GM23338 (cell line): ENCODE data around the gene DHRS7C. TPM values are rescaled to one million over a fixed set of nuclear protein-coding genes. Genes with fewer than 3 reads are reported as not detected.

Source experiments
- ATAC-seq: fragments of 200-7000 bp; cut with Tn5 transposase; 3 replicates; pipeline ENCODE4 v1.9.1; 2020
- DNase-seq: peaks from one replicate; pipeline ENCODE4 v3.0.0-alpha.2; 2015; ENCODE audit warnings: low spot score
- H2AFZ ChIP-seq: fragments of 200-600 bp; sonication (generic); 2 replicates; pipeline ENCODE4 v1.8.0; 2016; ENCODE audit warnings: antibody characterized with exemption, mild to moderate bottlenecking, moderate library complexity
- H3F3A ChIP-seq: fragments of 200-600 bp; sonication (generic); replicated peaks from 2 replicates; pipeline ENCODE4 v1.8.0; 2017; ENCODE audit warnings: antibody characterized with exemption, mixed run types, low read depth
- H3K27ac ChIP-seq: fragments of 200-600 bp; sonication (generic); 2 replicates; pipeline ENCODE4 v1.6.1; 2016; ENCODE audit warnings: low read depth
- H3K27me3 ChIP-seq: fragments of 200-600 bp; sonication (generic); 2 replicates; pipeline ENCODE4 v1.8.0; 2016; ENCODE audit warnings: mild to moderate bottlenecking, mixed run types, moderate library complexity; ENCODE audit not compliant: insufficient read depth
- H3K36me3 ChIP-seq: fragments of 200-600 bp; sonication (generic); 2 replicates; pipeline ENCODE4 v1.8.0; 2016; ENCODE audit warnings: mild to moderate bottlenecking; ENCODE audit not compliant: insufficient read depth
- H3K4me1 ChIP-seq: fragments of 200-600 bp; sonication (generic); 2 replicates; pipeline ENCODE4 v1.8.0; 2016; ENCODE audit warnings: mild to moderate bottlenecking, moderate library complexity; ENCODE audit not compliant: insufficient read depth
- H3K4me2 ChIP-seq: fragments of 200-600 bp; sonication (generic); 2 replicates; pipeline ENCODE4 v1.7.1; 2017; ENCODE audit warnings: mixed run types
- H3K4me3 ChIP-seq: fragments of 200-600 bp; sonication (generic); 2 replicates; pipeline ENCODE4 v1.6.1; 2016; ENCODE audit warnings: mixed run types
- H3K79me2 ChIP-seq: fragments of 200-600 bp; sonication (generic); replicated peaks from 2 replicates; pipeline ENCODE4 v1.8.0; 2017; ENCODE audit warnings: mild to moderate bottlenecking; ENCODE audit not compliant: insufficient read depth
- H3K9me2 ChIP-seq: fragments of 200-600 bp; sonication (generic); 2 replicates; pipeline ENCODE4 v1.8.0; 2017; ENCODE audit not compliant: insufficient read depth
- H4K20me1 ChIP-seq: fragments of 200-600 bp; sonication (generic); replicated peaks from 2 replicates; pipeline ENCODE4 v1.8.0; 2017; ENCODE audit warnings: mild to moderate bottlenecking; ENCODE audit not compliant: insufficient read depth
- H3K27ac Mint-ChIP-seq: 2 replicates; pipeline ENCODE4 v1.8.0; 2020; ENCODE audit warnings: inconsistent platforms, mild to moderate bottlenecking, moderate library complexity, mixed read lengths
- H3K27me3 Mint-ChIP-seq: 3 replicates; pipeline ENCODE4 v1.8.0; 2022; ENCODE audit warnings: low read depth, mild to moderate bottlenecking, moderate library complexity, mixed read lengths, inconsistent platforms; ENCODE audit not compliant: insufficient read depth, poor library complexity
- H3K36me3 Mint-ChIP-seq: 3 replicates; pipeline ENCODE4 v1.8.0; 2021; ENCODE audit warnings: low read depth, mild to moderate bottlenecking, inconsistent platforms, moderate library complexity, mixed read lengths
- H3K4me1 Mint-ChIP-seq: 3 replicates; pipeline ENCODE4 v1.8.0; 2020; ENCODE audit warnings: mild to moderate bottlenecking, inconsistent platforms, mixed read lengths
- H3K4me3 Mint-ChIP-seq: 3 replicates; pipeline ENCODE4 v1.8.0; 2021; ENCODE audit warnings: moderate library complexity, mild to moderate bottlenecking, inconsistent platforms, mixed read lengths
- H3K9me3 Mint-ChIP-seq: 3 replicates; pipeline ENCODE4 v1.8.0; 2020; ENCODE audit warnings: moderate library complexity, mild to moderate bottlenecking, inconsistent platforms, mixed read lengths
- CREB1 ChIP-seq: fragments of 250-450 bp; sonication (Bioruptor Pico); IDR thresholded peaks from 2 replicates; pipeline ENCODE4 v1.5.0; 2020; ENCODE audit warnings: low read depth, mild to moderate bottlenecking, moderate library complexity
- EZH2 ChIP-seq: fragments of 200-600 bp; sonication (generic); IDR thresholded peaks from one replicate; pipeline ENCODE4 v1.8.0; 2017; ENCODE audit warnings: antibody characterized with exemption, mild to moderate bottlenecking, low read depth; ENCODE audit not compliant: unreplicated experiment
- EZH2phosphoT487 ChIP-seq: fragments of 200-600 bp; sonication (generic); IDR thresholded peaks from one replicate; pipeline ENCODE4 v1.8.1; 2018; ENCODE audit warnings: antibody characterized with exemption; ENCODE audit not compliant: unreplicated experiment
- JUNB ChIP-seq: IDR thresholded peaks from one replicate; pipeline ENCODE4 v1.6.1; 2016; ENCODE audit warnings: antibody characterized with exemption; ENCODE audit not compliant: unreplicated experiment
- NANOG ChIP-seq: IDR thresholded peaks from 2 replicates; pipeline ENCODE4 v1.6.1; 2016; ENCODE audit warnings: antibody characterized with exemption, borderline replicate concordance
- ZNF114 ChIP-seq: fragments of 250-450 bp; sonication (Bioruptor Pico); IDR thresholded peaks from 2 replicates; pipeline ENCODE4 v1.5.0; 2020; ENCODE audit warnings: mild to moderate bottlenecking, moderate library complexity
- ZNF331 ChIP-seq: fragments of 250-450 bp; sonication (Bioruptor Pico); IDR thresholded peaks from 2 replicates; pipeline ENCODE4 v1.5.0; 2020; ENCODE audit warnings: low read depth, mild to moderate bottlenecking, moderate library complexity
- polyA plus RNA-seq: library from polyadenylated mRNA; unstranded; fragments of >200 nt; fragmentation: Nextera tagmentation; extraction: Ambion mirVana; gene quantifications from 2 replicates; pipeline ENCODE4 v1.2.1, GENCODE V29; 2016
- total RNA-seq: library from RNA; depleted of rRNA; stranded (reverse); fragments of >200 nt; shearing (Covaris generic); gene quantifications from 2 replicates; pipeline ENCODE4 v1.2.3, GENCODE V29; 2014
- TF ChIP-seq, protein P1 (sequence below): IDR thresholded peaks from one replicate; pipeline ENCODE4 v1.6.1; 2018; ENCODE audit warnings: antibody characterized with exemption; ENCODE audit not compliant: unreplicated experiment
- TF ChIP-seq, protein P2 (sequence below): IDR thresholded peaks from 2 replicates; pipeline ENCODE4 v1.6.1; 2016; ENCODE audit warnings: antibody characterized with exemption

Gene DHRS7C
- total and polyA plus RNA-seq, 2 experiments from 2014 or later, result not detected

GRCh38 chr17:9817086-9817485 is 25.7 kb upstream of the DHRS7C start:
- TF ChIP-seq, protein P1, sequence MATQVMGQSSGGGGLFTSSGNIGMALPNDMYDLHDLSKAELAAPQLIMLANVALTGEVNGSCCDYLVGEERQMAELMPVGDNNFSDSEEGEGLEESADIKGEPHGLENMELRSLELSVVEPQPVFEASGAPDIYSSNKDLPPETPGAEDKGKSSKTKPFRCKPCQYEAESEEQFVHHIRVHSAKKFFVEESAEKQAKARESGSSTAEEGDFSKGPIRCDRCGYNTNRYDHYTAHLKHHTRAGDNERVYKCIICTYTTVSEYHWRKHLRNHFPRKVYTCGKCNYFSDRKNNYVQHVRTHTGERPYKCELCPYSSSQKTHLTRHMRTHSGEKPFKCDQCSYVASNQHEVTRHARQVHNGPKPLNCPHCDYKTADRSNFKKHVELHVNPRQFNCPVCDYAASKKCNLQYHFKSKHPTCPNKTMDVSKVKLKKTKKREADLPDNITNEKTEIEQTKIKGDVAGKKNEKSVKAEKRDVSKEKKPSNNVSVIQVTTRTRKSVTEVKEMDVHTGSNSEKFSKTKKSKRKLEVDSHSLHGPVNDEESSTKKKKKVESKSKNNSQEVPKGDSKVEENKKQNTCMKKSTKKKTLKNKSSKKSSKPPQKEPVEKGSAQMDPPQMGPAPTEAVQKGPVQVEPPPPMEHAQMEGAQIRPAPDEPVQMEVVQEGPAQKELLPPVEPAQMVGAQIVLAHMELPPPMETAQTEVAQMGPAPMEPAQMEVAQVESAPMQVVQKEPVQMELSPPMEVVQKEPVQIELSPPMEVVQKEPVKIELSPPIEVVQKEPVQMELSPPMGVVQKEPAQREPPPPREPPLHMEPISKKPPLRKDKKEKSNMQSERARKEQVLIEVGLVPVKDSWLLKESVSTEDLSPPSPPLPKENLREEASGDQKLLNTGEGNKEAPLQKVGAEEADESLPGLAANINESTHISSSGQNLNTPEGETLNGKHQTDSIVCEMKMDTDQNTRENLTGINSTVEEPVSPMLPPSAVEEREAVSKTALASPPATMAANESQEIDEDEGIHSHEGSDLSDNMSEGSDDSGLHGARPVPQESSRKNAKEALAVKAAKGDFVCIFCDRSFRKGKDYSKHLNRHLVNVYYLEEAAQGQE, result no peak
- TF ChIP-seq CREB1 (CRISPR knock-in tag), result peak; percentile 85
- DNase-seq, result peak; percentile 74
- peaks cover 3% of the 10 kb centered on the region for H3K4me1 Mint-ChIP-seq

GRCh38 chr17:9816472-9816871 is 25.1 kb upstream of the DHRS7C start:
- DNase-seq (no peak), ATAC-seq (no peak)
- no peak overlapping the region for H2AFZ ChIP-seq
- H3K4me1 ChIP-seq, result no peaks in the 10 kb centered on the region; the same call in 1 of the 2 replicates
- Mint-ChIP-seq H3K27me3 (peaks cover 6% of the 10 kb centered on the region), H3K4me1 (peaks cover 3% of the 10 kb centered on the region), H3K9me3 (no peaks in the 10 kb centered on the region), H3K4me3 (no peak overlapping the region), H3K27ac (no peak overlapping the region), H3K36me3 (no peaks in the 10 kb centered on the region)
- H3K27me3 ChIP-seq, result no peaks in the 10 kb centered on the region
- TF ChIP-seq, protein P2, sequence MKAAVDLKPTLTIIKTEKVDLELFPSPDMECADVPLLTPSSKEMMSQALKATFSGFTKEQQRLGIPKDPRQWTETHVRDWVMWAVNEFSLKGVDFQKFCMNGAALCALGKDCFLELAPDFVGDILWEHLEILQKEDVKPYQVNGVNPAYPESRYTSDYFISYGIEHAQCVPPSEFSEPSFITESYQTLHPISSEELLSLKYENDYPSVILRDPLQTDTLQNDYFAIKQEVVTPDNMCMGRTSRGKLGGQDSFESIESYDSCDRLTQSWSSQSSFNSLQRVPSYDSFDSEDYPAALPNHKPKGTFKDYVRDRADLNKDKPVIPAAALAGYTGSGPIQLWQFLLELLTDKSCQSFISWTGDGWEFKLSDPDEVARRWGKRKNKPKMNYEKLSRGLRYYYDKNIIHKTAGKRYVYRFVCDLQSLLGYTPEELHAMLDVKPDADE, result no peak
- TF ChIP-seq ZNF331 (CRISPR knock-in tag) (no peak), CREB1 (CRISPR knock-in tag) (no peak), ZNF114 (CRISPR knock-in tag) (no peak), EZH2 (no peak), NANOG (no peak), JUNB (no peak), EZH2phosphoT487 (no peak)
- no peaks in the 10 kb centered on the region for H4K20me1 ChIP-seq
- no peak overlapping the region for H3K4me2 ChIP-seq
- H3K36me3 ChIP-seq, result no peaks in the 10 kb centered on the region
- H3K79me2 ChIP-seq, result no peaks in the 10 kb centered on the region
- no peak overlapping the region for H3K4me3 ChIP-seq
- no peaks in the 10 kb centered on the region for H3F3A ChIP-seq
- no peaks in the 10 kb centered on the region for H3K9me2 ChIP-seq
- no peak overlapping the region for H3K27ac ChIP-seq

More at GRCh38 chr17:9817086-9817485, 25.7 kb upstream of the DHRS7C start:
- ATAC-seq, result peak; percentile 90
- peaks cover 8% of the 10 kb centered on the region for H3K27me3 Mint-ChIP-seq
- no peak overlapping the region for H3K4me2 ChIP-seq
- H3K36me3 Mint-ChIP-seq, result no peaks in the 10 kb centered on the region
- no peaks in the 10 kb centered on the region for H4K20me1 ChIP-seq
- no peak overlapping the region for H2AFZ ChIP-seq
- H3K36me3 ChIP-seq, result no peaks in the 10 kb centered on the region
- H3K79me2 ChIP-seq, result no peaks in the 10 kb centered on the region
- H3K9me2 ChIP-seq, result no peaks in the 10 kb centered on the region
- H3F3A ChIP-seq, result no peaks in the 10 kb centered on the region
- no peak overlapping the region for H3K4me3 Mint-ChIP-seq
- H3K4me1 ChIP-seq, result no peaks in the 10 kb centered on the region; the same call in 1 of the 2 replicates
- no peaks in the 10 kb centered on the region for H3K27me3 ChIP-seq
- no peak overlapping the region for H3K4me3 ChIP-seq
- H3K9me3 Mint-ChIP-seq, result no peaks in the 10 kb centered on the region
- no peak overlapping the region for H3K27ac Mint-ChIP-seq
- no peak overlapping the region for H3K27ac ChIP-seq
